HG03457 (cell line): ENCODE data around the gene LRRC4B.
"Not testable (repeated sequence)": the region's sequence is repeated elsewhere in the genome, so short reads cannot be mapped to it uniquely, and the experiment has no call there.

Experiments used
- ATAC-seq: cut with Tn5 transposase; IDR thresholded peaks from one replicate; pipeline ENCODE4 v1.9.1; 2021; ENCODE audit warnings: moderate number of reproducible peaks; ENCODE audit not compliant: unreplicated experiment

Gene LRRC4B, protein sequence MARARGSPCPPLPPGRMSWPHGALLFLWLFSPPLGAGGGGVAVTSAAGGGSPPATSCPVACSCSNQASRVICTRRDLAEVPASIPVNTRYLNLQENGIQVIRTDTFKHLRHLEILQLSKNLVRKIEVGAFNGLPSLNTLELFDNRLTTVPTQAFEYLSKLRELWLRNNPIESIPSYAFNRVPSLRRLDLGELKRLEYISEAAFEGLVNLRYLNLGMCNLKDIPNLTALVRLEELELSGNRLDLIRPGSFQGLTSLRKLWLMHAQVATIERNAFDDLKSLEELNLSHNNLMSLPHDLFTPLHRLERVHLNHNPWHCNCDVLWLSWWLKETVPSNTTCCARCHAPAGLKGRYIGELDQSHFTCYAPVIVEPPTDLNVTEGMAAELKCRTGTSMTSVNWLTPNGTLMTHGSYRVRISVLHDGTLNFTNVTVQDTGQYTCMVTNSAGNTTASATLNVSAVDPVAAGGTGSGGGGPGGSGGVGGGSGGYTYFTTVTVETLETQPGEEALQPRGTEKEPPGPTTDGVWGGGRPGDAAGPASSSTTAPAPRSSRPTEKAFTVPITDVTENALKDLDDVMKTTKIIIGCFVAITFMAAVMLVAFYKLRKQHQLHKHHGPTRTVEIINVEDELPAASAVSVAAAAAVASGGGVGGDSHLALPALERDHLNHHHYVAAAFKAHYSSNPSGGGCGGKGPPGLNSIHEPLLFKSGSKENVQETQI

DNA sequence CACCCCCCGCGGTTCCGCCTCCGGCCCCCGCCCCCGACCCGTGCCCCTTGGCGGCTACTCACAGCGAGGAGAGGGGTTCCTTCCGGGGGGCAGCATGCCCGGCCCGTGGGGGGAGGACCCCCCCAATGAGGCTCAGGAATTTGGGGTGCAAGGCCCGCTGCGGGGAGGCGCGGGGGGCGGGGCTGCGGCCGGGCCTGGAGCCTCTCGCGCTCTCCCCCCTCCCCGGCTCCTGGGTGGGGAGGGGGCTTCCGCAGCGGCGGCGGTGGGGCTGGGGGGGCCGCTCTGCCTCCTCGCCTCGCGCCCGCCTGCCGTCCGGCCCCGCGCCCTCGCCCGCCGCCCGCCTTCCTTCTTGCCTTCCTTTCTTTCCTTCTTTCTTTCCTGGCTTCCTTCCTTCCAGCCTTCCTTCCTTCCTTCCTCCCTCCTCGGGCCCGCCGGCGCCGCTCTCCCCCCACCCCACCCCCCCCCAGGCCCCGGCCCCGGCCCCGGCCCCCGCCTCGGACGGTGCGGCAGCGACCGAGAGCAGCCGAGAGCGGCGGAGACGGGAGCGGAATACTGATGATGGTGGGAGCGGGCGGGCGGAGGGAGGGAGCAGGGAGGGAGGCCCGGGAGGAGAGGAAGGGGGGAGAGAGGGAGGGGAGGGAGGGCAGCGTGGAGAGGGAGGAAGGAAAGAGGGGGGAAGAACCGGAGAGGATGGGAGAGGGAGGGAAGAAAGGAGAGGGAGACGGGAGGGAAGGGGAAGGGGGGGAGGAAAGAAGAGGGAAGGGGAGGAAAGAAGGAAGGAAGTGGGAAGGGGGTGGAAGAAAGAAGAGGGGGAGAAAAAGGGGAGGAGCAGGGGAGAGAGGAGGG lies at the start of gene LRRC4B:
Gene LRRC4B, minus strand, starts transcription at position 554 of the 846 bp plus-strand sequence. CDS start 19,597 bp downstream, outside the sequence.
- ATAC-seq = no peak

DNA sequence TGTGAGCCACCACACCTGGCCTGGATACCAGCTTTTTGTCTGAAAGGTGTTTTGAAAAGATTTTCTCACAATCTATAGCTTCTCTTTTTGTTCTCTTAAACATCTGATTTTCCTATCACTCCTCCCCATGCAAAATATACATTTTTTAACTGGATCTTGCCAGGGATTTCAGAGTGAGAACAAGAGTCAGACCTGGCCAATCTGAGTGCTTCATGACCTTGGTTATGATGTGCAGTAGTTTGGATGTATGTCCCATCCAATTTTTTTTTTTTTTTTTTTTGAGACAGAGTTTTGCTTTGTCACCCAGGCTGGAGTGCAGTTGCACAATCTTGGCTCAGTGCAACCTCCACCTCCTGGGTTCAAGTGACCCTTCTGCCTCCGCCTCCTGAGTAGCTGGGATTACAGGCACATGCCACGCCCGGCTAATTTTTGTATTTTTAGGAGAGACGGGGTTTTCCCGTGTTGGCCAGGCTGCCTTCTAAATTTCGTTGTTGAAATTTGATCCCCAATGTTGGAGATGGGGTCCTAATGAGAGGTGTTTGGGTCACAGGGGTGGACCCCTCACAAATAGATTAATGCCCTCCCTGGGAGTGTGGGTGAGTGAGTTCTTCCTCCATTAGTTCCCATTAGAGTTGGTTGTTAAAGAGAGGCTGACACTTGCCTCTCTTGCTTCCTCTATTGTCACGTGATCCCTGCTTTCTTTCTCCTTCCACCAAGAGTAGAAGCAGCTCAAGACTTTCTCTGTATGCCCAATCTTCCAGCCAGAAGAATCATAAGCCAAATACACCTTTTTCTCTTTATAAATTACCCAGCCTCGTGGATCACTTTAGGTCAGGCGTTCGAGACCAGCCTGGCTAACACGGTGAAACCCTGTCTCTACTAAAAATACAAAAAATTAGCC lies 44.5 kb upstream of the LRRC4B start:
- ATAC-seq = not testable (repeated sequence)

GRCh38 chr19:50607874-50608785 lies 39.9 kb upstream of the LRRC4B start:
- no peak for ATAC-seq

DNA sequence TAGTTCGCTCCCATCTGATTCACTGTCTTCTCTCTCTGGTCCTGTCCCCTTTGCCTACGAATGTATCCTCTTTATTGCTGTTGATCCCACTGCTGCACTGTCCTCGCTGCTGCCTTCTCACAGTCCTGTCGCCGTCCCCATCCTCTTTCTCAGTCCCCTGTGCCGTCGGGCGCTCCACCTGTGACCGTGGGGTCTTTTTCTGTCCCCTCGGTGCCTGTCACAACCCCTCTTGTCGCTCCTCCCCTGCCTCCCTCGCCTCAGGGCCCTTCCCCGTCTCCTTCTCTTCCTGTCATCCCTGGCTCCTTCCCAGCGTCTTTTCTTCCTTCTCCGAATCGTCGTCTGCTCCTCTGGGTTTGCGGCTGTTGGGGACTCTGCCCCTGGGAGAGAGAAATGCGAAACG lies 39.2 kb upstream of the LRRC4B start:
- ATAC-seq = no peak

GRCh38 chr19:50606059-50606836 lies 38.0 kb upstream of the LRRC4B start:
- not testable (repeated sequence) for ATAC-seq

- ATAC-seq = not testable (repeated sequence)
Observed at GRCh38 chr19:50604264-50605073, 36.2 kb upstream of the LRRC4B start.

DNA sequence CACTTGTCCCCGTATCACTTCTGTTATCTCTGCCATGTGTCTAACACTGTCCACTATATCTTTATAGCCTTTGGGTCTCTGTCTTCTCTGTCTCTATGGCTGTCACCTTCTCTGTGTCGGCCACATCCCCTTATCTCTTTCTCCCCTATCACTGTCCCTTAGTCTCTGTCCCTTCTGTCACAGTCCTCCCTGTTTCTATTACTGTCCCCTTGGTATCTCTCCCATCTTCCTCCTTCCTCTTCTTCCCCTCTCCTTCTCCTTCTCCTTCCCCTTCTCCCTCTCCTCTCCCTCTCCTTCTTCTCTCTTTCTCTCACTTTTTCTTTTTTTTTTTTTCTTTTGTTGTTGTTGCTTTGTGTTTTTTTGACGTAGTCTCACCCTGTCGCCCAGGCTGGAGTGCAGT lies 34.7 kb upstream of the LRRC4B start:
- no peak for ATAC-seq

- ATAC-seq = no peak
Observed at GRCh38 chr19:50602496-50602895, 34.3 kb upstream of the LRRC4B start.

GRCh38 chr19:50602089-50602422 lies 33.8 kb upstream of the LRRC4B start:
- ATAC-seq = no peak

GRCh38 chr19:50601407-50602088 lies 33.3 kb upstream of the LRRC4B start:
- ATAC-seq = no peak

GRCh38 chr19:50599427-50599826 lies 31.2 kb upstream of the LRRC4B start:
- ATAC-seq = no peak

DNA sequence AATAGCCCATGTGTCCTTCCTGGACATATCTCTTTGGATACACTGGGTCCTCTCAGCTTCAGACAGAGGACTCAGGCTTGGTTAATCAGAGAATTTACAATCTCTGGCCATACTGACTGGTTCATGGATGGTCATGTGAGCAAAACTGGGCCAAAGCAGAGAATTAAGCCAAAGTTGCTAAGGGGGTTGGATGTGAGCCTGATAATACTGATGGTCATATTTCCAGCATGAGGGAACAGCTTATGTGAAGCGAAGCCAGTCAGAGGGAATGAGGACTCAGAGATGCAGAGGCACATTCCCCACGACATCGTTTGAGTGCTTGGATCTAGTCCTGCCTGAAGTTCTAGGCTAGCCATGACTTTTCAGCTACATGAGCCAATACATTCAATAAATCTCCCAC lies 22.0 kb upstream of the LRRC4B start:
- no peak for ATAC-seq

- ATAC-seq = not testable (repeated sequence)
Observed at GRCh38 chr19:50581795-50582660, 13.8 kb upstream of the LRRC4B start.

- no peak for ATAC-seq
Observed at GRCh38 chr19:50580970-50581634, 12.9 kb upstream of the LRRC4B start.

DNA sequence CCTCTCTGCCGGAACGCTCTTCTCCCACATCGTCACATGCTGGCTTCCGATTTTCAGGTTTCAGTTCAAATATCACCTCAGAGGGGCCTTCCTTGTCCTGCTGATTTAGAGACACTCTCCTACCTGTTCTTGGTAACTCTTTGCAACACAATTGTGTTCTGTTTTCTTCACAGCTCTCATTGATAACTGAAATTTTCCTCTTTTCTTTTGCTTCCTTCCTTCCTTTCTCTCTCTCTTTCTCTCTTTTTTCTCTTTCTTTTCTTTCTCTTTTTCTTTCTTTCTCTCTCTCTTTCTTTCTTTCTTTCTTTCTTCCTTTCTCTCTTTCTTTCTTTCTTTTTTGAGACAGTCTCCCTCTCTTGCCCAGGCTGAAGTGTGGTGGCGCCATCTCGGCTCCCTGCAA lies 12.0 kb upstream of the LRRC4B start:
- no peak for ATAC-seq

DNA sequence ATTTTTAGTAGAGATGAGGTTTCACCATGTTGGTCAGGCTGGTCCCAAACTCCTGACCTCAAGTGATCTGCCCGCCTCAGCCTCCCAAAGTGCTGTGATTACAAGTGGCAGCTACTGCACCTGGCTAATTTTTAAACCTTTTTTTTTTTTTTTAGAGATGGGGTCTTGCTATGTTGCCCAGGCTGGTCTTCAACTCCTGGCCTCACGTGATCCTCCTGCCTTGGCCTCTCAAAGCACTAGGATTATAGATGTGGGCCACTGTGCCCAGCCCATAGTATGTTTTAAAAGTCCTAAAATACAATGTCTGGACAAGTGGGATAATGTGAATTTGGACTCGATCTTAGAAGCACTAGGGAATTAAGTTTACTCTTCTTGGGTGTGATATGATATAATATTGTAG lies 8.5 kb upstream of the LRRC4B start:
- ATAC-seq = not testable (repeated sequence)
